ENCODE measurements around the gene ZMIZ1. TPM values are rescaled to one million over a fixed set of nuclear protein-coding genes. Genes with fewer than 3 reads are reported as not detected.
"Not testable (repeated sequence)": the region's sequence is repeated elsewhere in the genome, so short reads cannot be mapped to it uniquely, and the experiment has no call there.

The ZMIZ1 gene
- total and polyA plus RNA-seq, 5 donors: 38.0 to 83.1 (median 71.1) TPM

DNA sequence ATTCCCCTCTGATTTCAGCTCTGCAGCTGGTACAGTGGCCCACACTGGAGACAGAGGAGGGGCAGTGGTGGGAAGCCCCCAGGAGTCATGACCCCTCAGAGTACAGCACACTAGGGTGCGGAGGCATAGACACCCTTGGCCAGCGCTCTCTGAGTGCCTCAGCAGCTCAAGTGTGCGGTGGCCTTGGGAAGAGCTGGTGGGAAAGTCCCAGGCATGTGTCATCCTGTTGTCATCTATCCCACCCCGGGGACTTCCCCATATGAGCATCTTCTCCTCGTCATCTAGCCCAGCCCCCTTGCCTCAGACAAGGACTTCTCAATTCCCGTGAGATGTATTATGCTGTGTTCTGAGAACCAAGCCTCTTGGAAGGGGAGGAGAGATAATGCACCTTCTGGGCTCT is 262.9 kb downstream of the ZMIZ1 start:
- intact Hi-C loops (cut with DNase I): no loop called here
- Histone ChIP-seq H3K9me3 (ENCODE audit: control insufficient read depth, low read length) (no peaks in the 10 kb centered on the region), H3K27me3 (ENCODE audit: control insufficient read depth, insufficient read depth) (no peaks in the 10 kb centered on the region), H3K27ac (ENCODE audit: low read length) (no peak overlapping the region), H3K4me3 (ENCODE audit: low read length) (no peak overlapping the region), H3K4me1 (ENCODE audit: control insufficient read depth, insufficient read depth, low read length) (no peaks in the 10 kb centered on the region)
- DNase-seq (no peak), ATAC-seq (peak; percentile 6 to 34)
- 57% methylated on average over 6 of the region's 6 CpGs for WGBS

DNA sequence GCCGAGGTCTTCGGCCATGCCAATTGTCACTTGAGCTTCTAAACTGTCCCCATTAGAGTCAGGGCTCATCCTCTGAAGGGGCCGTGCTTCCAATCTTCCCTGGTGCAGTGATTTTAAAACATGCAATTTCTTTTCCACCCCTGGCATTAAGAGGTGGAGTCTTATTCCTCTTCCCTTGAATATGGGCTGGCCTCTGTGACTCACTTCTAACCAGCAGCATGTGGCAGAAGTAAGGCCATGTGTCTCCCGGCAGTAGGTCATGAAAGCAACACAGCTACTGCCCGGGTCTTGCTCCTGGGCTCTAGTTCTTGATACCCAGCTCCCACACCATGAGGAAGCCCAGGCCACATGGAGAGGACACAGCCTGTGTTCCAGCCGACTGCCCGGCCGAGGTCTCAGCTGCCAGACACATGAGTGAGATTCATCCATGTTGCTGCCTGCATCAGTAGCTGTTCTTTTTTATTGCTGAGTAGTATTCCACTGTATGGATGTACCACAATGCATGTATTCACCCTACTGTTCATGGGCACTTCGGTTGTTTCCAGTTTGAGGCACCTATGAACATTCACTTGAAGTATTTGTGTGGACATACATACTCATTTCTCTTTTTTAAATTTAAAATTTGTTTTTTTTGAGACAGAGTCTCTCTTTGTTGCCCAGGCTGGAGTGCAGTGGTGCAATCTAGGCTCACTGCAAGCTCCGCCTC is 264.0 kb downstream of the ZMIZ1 start:
- H3K4me1 ChIP-seq (ENCODE audit: control insufficient read depth, insufficient read depth, low read length); H3K9me3 ChIP-seq (ENCODE audit: control insufficient read depth, low read length); intact Hi-C loops (cut with DNase I); H3K27me3 ChIP-seq (ENCODE audit: control insufficient read depth, insufficient read depth); H3K27ac ChIP-seq (ENCODE audit: low read length); ATAC-seq; DNase-seq; H3K4me3 ChIP-seq (ENCODE audit: low read length): not testable (repeated sequence)
- WGBS: 90% methylated on average over 2 of the region's 10 CpGs

DNA sequence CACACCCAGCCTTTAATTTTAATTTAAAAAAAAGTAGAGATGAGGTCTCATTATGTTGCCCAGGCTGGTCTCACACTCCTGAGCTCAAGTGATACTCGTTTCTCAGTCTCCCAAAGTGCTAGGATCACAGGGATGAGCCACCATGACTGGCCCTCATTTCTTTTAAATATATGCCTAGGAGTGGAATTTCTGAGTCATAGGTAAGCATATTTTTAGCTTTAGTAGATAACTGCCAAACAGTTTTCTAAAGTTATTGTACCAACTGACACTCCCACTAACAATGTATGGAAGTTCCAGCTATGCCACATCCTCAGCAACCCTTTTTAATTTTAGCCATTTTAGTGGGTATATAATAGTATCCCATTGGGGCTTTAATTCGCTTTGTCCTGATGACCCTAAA is 264.7 kb downstream of the ZMIZ1 start:
- H3K4me3 ChIP-seq (ENCODE audit: low read length): no peak overlapping the region
- WGBS: 100% methylated on average over 2 of the region's 2 CpGs
- ATAC-seq: no peak
- intact Hi-C loops (cut with DNase I): no loop called here
- no peaks in the 10 kb centered on the region for H3K9me3 ChIP-seq (ENCODE audit: control insufficient read depth, low read length)
- no peaks in the 10 kb centered on the region for H3K4me1 ChIP-seq (ENCODE audit: control insufficient read depth, insufficient read depth, low read length)
- no peak overlapping the region for H3K27ac ChIP-seq (ENCODE audit: low read length)
- no peaks in the 10 kb centered on the region for H3K27me3 ChIP-seq (ENCODE audit: control insufficient read depth, insufficient read depth)
- no peak for DNase-seq

DNA sequence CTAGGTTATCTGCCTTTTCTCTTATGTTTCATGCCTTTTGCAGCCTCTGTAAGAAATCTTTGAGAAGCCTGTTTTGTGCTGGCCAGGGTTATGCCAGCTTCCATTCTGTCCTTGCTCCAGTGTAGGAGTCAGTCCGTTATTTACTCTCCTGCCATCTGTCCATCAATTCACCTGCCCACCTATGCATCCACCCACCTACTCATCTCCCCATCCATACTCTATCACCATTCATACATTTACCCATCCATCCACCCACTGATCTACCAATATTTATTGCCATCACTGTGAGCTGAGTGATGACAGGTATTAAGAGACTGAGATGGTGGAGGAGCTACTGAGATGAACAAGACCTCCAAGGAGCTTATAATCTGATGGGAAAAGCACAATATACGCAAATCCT is 265.8 kb downstream of the ZMIZ1 start:
- no peak for DNase-seq
- H3K27me3 ChIP-seq (ENCODE audit: control insufficient read depth, insufficient read depth): no peaks in the 10 kb centered on the region
- WGBS: 94% methylated on average over 2 of the region's 2 CpGs

DNA sequence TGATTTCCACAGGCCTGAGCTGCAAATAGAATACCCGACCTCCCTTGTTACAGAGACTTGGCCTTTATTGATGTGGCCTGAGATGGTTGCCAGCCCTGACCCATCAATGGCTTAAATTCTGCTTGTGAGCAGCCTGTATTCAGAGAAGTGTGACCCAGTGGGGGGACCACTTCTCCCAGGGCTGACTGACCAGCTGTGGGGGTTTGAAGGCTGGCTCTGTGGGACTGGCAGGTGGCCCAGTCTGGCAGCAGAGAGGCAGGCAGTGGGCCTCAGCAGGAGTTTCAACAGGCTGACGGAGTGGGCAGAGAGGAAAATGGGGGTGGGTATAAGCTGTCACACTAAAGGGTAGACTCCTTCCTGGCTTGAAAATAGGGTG is 266.3 kb downstream of the ZMIZ1 start:
- H3K4me1 ChIP-seq (ENCODE audit: control insufficient read depth, insufficient read depth, low read length): no peaks in the 10 kb centered on the region
- 75% methylated on average over 2 of the region's 2 CpGs for WGBS
- no peaks in the 10 kb centered on the region for H3K9me3 ChIP-seq (ENCODE audit: control insufficient read depth, low read length)
- no peaks in the 10 kb centered on the region for H3K27me3 ChIP-seq (ENCODE audit: control insufficient read depth, insufficient read depth)
- no peak overlapping the region for H3K27ac ChIP-seq (ENCODE audit: low read length)
- no peak for ATAC-seq
- H3K4me3 ChIP-seq (ENCODE audit: low read length): no peak overlapping the region
- intact Hi-C loops (cut with DNase I): no loop called here
- no peak for DNase-seq

More for the DNA sequence above, 265.8 kb downstream of the ZMIZ1 start:
- Histone ChIP-seq H3K4me1 (ENCODE audit: control insufficient read depth, insufficient read depth, low read length) (no peaks in the 10 kb centered on the region), H3K4me3 (ENCODE audit: low read length) (no peak overlapping the region), H3K27ac (ENCODE audit: low read length) (no peak overlapping the region), H3K9me3 (ENCODE audit: control insufficient read depth, low read length) (no peaks in the 10 kb centered on the region)
- intact Hi-C loops (cut with DNase I): no loop called here
- no peak for ATAC-seq

DNA sequence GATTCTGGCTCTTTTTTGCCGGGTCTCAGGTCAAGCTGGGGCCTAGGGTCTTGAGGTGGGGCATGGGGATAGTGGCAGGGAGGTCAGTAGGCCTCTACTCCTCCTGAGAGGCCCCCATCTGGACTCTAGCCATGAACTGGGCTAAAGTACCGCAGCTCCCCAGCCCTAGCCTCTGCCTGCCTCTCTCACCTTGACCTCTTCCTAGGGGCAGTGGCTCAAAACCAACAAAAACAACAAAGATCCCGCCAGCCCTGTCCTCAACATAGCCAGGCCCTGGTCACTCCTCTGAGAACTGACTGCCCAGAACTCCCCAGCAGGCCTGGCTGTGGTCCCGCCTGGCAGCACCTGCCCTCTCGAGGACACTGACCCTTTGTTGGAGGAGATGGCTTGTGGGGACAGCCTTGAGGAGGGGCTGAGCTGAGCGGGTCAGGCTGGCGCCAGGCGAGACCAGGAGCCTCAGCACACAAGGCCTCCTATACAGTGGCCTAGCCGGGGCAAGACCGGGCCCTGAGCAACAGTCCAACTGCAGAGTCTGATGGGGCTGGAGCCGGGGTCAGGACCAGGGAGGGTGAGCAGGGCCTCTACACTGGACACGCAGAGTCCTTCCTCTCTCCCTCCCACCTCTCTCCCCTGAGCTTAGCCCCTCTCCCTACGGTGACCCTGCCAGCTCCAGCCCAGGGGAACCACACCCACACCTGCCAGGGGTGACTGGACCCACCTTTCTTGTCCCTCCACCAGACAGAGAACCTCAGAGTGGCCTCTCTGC is 266.9 kb downstream of the ZMIZ1 start:
- no peaks in the 10 kb centered on the region for H3K27me3 ChIP-seq (ENCODE audit: control insufficient read depth, insufficient read depth)
- peak; percentile 38 to 64 for ATAC-seq
- no peaks in the 10 kb centered on the region for H3K4me1 ChIP-seq (ENCODE audit: control insufficient read depth, insufficient read depth, low read length)
- WGBS: 77% methylated on average over 13 of the region's 13 CpGs
- no peaks in the 10 kb centered on the region for H3K9me3 ChIP-seq (ENCODE audit: control insufficient read depth, low read length)
- intact Hi-C loops (cut with DNase I): no loop called here
- no peak overlapping the region for H3K27ac ChIP-seq (ENCODE audit: low read length)
- peak in 1 of 3 donors; percentile 62 for DNase-seq
- no peak overlapping the region for H3K4me3 ChIP-seq (ENCODE audit: low read length)

DNA sequence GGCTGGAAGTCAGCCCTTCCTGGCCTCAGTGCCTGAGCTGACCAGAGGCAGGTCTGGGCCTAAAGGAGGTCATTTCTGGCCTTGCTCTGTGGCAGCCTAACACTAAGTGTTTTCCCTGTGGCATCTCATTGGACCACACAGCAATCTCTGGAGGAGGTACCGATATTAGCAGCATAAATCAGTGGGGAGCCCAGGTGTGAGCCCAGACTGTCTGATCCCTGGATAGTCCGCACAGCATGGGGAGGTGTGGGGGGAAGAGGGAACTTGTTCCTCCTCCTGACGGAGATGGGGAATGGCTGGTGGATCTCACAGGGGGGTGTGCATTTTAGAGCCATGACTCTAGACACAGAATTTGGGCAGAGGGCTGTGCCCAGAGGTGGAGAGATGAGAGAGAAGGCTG is 267.5 kb downstream of the ZMIZ1 start:
- ATAC-seq (no peak), DNase-seq (no peak)
- Histone ChIP-seq H3K27ac (ENCODE audit: low read length) (no peak overlapping the region), H3K4me3 (ENCODE audit: low read length) (no peak overlapping the region), H3K9me3 (ENCODE audit: control insufficient read depth, low read length) (no peaks in the 10 kb centered on the region), H3K27me3 (ENCODE audit: control insufficient read depth, insufficient read depth) (no peaks in the 10 kb centered on the region), H3K4me1 (ENCODE audit: control insufficient read depth, insufficient read depth, low read length) (no peaks in the 10 kb centered on the region)
- WGBS: 95% methylated on average over 3 of the region's 3 CpGs
- intact Hi-C loops (cut with DNase I): no loop called here

DNA sequence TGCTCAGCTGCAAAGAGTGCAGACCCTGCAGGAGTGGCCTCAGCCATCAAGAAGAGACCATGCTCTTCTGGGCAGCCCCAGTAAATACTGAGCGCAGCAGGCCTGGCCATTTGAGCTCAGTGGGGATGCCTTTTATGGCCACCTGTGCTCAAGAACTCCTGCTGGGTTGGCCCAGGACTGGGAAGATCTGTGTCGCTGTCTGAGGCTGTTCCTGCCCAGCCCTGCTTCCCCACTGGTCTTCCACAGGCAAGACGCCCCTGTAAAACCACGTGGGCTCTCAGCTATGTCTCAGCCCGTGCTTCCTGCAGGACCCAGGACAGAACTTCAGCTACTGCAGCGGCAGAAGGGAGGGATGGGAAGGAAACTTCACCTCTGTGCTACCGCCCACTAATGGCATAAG is 268.0 kb downstream of the ZMIZ1 start:
- ATAC-seq: no peak
- intact Hi-C loops (cut with DNase I): no loop called here
- no peak for DNase-seq
- H3K4me1 ChIP-seq (ENCODE audit: control insufficient read depth, insufficient read depth, low read length): no peaks in the 10 kb centered on the region
- H3K27me3 ChIP-seq (ENCODE audit: control insufficient read depth, insufficient read depth): no peaks in the 10 kb centered on the region
- WGBS: 62% methylated on average over 7 of the region's 7 CpGs
- no peaks in the 10 kb centered on the region for H3K9me3 ChIP-seq (ENCODE audit: control insufficient read depth, low read length)
- H3K27ac ChIP-seq (ENCODE audit: low read length): no peak overlapping the region
- H3K4me3 ChIP-seq (ENCODE audit: low read length): no peak overlapping the region

DNA sequence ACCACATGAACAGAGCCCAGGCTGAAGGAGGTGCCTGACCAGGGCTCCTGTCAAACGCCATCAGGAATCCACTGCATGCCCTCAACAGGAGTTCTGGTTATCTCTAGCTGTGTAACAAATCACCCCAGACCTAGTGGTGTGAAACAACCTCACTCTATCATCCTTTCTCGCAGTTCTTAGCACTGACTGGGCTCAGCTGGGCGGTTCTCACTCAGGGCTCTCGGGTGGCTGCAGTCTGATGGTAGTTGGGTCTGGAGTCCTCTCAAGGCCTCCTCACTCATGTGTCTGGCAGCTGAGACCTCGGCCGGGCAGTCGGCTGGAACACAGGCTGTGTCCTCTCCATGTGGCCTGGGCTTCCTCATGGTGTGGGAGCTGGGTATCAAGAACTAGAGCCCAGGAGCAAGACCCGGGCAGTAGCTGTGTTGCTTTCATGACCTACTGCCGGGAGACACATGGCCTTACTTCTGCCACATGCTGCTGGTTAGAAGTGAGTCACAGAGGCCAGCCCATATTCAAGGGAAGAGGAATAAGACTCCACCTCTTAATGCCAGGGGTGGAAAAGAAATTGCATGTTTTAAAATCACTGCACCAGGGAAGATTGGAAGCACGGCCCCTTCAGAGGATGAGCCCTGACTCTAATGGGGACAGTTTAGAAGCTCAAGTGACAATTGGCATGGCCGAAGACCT is 269.2 kb downstream of the ZMIZ1 start:
- H3K9me3 ChIP-seq (ENCODE audit: control insufficient read depth, low read length); H3K27me3 ChIP-seq (ENCODE audit: control insufficient read depth, insufficient read depth); ATAC-seq; DNase-seq; H3K4me3 ChIP-seq (ENCODE audit: low read length); H3K4me1 ChIP-seq (ENCODE audit: control insufficient read depth, insufficient read depth, low read length); H3K27ac ChIP-seq (ENCODE audit: low read length); intact Hi-C loops (cut with DNase I): not testable (repeated sequence)
- WGBS: 95% methylated on average over 7 of the region's 11 CpGs

DNA sequence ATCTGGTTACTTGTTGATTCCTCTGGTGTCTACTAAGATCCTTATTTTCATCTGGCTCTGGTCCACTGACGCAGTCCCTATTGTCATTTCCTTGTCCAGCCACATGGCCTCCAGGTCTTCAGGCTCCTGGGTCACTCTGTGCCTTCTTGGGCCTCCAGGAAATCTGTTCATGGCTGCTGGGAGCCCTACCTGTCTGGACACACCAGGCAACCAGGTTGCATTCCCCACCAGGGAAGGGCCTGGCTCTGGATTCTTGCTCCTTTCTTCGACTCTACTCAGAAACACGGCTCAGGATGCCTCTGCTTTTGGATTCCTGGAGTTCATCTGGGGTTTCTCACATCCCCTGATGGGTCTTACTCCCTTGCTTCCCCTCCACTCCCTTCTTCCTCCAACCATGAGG is 270.5 kb downstream of the ZMIZ1 start:
- no peaks in the 10 kb centered on the region for H3K27me3 ChIP-seq (ENCODE audit: control insufficient read depth, insufficient read depth)
- H3K4me1 ChIP-seq (ENCODE audit: control insufficient read depth, insufficient read depth, low read length): peaks cover 6% of the 10 kb centered on the region
- 86% methylated on average over 3 of the region's 3 CpGs for WGBS
- DNase-seq (no peak), ATAC-seq (no peak)
- no peaks in the 10 kb centered on the region for H3K9me3 ChIP-seq (ENCODE audit: control insufficient read depth, low read length)
- H3K27ac ChIP-seq (ENCODE audit: low read length): no peak overlapping the region
- intact Hi-C loops (cut with DNase I): no loop called here
- H3K4me3 ChIP-seq (ENCODE audit: low read length): no peak overlapping the region

DNA sequence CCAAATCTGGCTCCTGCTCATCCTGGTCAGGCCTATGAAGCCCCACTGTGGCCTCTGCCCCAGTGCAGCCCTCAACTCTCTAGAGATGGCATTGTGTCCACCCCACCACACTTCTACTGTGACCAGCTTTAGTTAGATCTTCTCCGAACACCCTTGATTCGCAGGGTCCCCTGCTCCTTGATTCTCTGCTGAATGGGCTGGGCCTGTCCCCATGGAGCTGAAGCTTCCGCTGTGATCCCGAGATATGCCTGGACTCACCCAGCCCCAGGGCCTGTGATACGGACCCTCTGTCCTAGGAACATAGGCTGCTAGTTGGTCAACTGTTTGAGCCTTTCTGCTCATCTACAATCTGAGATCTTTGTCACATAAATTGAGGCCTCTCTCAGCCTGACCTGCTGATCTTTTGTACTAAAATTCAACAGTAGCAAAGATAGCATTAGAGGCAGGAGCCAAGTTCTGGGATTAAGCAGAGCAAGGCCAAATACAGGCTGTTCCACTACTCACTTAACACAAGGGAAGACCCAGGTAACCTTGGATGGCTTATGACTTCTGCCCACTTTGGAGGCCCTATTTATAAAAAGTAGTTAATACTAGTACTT is 272.0 kb downstream of the ZMIZ1 start:
- H3K27ac ChIP-seq (ENCODE audit: low read length): peak overlapping the region; percentile 30
- H3K4me1 ChIP-seq (ENCODE audit: control insufficient read depth, insufficient read depth, low read length): peaks cover 7% of the 10 kb centered on the region
- WGBS: 84% methylated on average over 5 of the region's 5 CpGs
- no peak overlapping the region for H3K4me3 ChIP-seq (ENCODE audit: low read length)
- DNase-seq (no peak), ATAC-seq (peak; percentile 25 to 30)
- intact Hi-C loops (cut with DNase I): no loop called here
- H3K27me3 ChIP-seq (ENCODE audit: control insufficient read depth, insufficient read depth): no peaks in the 10 kb centered on the region
- no peaks in the 10 kb centered on the region for H3K9me3 ChIP-seq (ENCODE audit: control insufficient read depth, low read length)
